DMS114 treated with DMSO at 0.1 percent for 48 hours (cell line): ENCODE measurements around the gene TCP11.
"Not testable (repeated sequence)": the region's sequence is repeated elsewhere in the genome, so short reads cannot be mapped to it uniquely, and the experiment has no call there.

Experiments
- DNase-seq: peaks from one replicate; lab custom pipeline; 2025; ENCODE audit not compliant: unreplicated experiment; lab: John Stamatoyannopoulos, UW

Gene TCP11

GRCh38 chr6:35148167-35148741 is 7.1 kb upstream of the TCP11 start:
- DNase-seq = no peak

- no peak for DNase-seq
These were observed 6.3 kb upstream of the TCP11 start for GRCh38 chr6:35147486-35147885.

- no peak for DNase-seq
These were observed 5.9 kb upstream of the TCP11 start for GRCh38 chr6:35147026-35147425.

- DNase-seq = peak; percentile 36
These were observed 5.3 kb upstream of the TCP11 start for GRCh38 chr6:35146453-35146852.

GRCh38 chr6:35145757-35146156 is 4.6 kb upstream of the TCP11 start:
- no peak for DNase-seq

- DNase-seq = no peak
These were observed 1.7 kb upstream of the TCP11 start for GRCh38 chr6:35142588-35143569.

GRCh38 chr6:35140639-35141006 is 516 bp downstream of the TCP11 start:
- DNase-seq = no peak

GRCh38 chr6:35139924-35140638 is 1.1 kb downstream of the TCP11 start:
- peak; percentile 68 for DNase-seq

GRCh38 chr6:35139470-35139869 is 1.7 kb downstream of the TCP11 start:
- no peak for DNase-seq

- DNase-seq = not testable (repeated sequence)
These were observed 2.9 kb downstream of the TCP11 start for GRCh38 chr6:35138191-35138590.

- DNase-seq = no peak
These were observed 5.0 kb downstream of the TCP11 start for GRCh38 chr6:35136185-35136584.

- DNase-seq = no peak
These were observed 12.6 kb downstream of the TCP11 start for GRCh38 chr6:35128496-35128895.

- DNase-seq = no peak
These were observed 13.1 kb downstream of the TCP11 start for GRCh38 chr6:35128042-35128441.

GRCh38 chr6:35124356-35124755 is 16.8 kb downstream of the TCP11 start:
- no peak for DNase-seq

GRCh38 chr6:35120746-35121145 is 20.4 kb downstream of the TCP11 start:
- no peak for DNase-seq

GRCh38 chr6:35108309-35108885 is 32.7 kb downstream of the TCP11 start:
- no peak for DNase-seq

GRCh38 chr6:35107761-35108160 is 33.4 kb downstream of the TCP11 start:
- DNase-seq = not testable (repeated sequence)

- not testable (repeated sequence) for DNase-seq
These were observed 33.9 kb downstream of the TCP11 start for GRCh38 chr6:35107208-35107607.

GRCh38 chr6:35106061-35106460 is 35.1 kb downstream of the TCP11 start:
- not testable (repeated sequence) for DNase-seq

- no peak for DNase-seq
These were observed 36.1 kb downstream of the TCP11 start for GRCh38 chr6:35105078-35105477.

GRCh38 chr6:35099116-35099515 is 42.0 kb downstream of the TCP11 start:
- DNase-seq = no peak
